Hematopoietic multipotent progenitor cell treated with erythropoietin and hydrocortisone succinate and interleukin-3 and kit ligand, for 8 days (in vitro differentiated cells): ENCODE data around the gene CYP4V2.

Experiments
- DNase-seq: peaks from one replicate; pipeline ENCODE4 v3.0.0-alpha.2; 2015

The CYP4V2 gene

GRCh38 chr4:186189656-186190055 lies 1.7 kb upstream of the CYP4V2 start:
- peak; percentile 8 for DNase-seq

DNA sequence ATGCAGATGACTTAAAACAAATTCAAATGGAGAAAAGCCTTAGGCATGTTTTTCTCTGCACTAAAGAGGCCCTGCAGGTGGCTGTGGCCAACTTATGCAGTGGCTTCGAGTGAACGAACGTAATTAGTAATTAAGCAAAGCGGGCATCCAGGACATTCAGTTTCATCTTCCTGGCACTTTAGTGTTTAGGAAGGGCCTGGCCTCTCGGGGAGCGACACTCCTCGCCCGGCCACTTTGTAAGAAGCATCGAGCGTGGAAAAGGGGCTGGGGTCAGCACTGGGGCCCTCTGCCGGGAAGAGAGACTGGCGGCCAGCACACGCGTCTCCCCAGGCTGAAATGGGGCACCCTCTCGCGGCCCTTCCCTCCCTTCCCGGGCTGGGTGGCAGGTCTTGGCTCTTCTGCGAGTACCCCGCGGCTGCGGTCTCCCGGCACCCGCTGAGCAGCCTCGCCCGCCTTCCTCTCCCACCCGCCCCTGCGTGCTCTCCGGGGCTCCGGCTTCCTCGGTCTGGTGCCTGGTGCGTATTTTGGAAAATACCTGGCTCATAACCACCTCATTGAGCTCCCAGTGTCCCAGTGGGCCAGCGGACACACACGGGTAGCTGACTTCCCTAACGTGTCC lies 677 bp upstream of the CYP4V2 start:
- peak; percentile 57 for DNase-seq

DNA sequence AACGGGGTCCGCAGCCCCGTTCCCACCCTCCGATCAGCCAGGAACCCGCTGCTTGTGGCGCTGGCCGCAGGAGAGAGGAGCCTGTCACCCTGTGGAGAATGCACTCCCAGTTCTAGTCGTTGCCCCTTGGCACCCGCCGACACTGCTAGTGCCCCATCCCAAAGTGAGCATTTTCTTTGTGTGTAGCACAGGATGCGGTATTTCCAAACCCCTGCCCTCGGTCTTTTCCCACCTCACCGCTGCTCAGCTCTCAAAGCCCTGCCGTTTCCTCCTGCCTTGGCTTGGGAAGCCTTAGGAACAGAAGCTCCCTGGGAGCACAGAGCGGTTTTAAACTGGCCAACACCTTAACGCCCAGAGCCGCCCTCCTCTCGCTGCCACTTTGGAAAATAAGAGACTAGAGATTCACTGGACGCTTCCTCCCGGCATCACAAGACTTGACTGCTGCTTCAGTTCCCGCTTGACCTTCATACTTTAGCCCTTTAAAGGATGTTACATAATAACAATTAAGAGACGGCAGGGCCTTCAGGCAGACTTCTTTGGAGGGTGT lies 772 bp downstream of the CYP4V2 start:
- DNase-seq, result peak; percentile 47

DNA sequence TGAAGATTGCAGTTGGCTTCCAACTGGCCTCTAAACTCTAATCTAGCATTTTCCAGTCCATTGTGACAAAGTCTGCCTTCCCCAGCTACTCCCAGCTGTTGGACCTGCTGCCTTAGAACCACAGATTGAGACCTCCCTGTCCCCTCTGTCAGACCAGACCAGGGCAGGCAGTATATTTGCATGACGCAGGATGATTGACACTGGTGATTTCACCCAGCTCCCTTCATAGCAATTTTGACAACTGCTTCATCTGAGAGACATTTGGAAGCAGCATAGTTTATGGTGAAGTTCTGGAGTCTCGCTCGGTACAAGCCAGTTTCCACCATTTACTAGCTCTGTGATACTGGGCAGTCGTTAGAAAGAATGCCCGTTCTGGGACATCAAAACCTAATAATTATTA lies 2.5 kb downstream of the CYP4V2 start:
- DNase-seq, result no peak

- no peak for DNase-seq
Observed at GRCh38 chr4:186196063-186196462, 4.7 kb downstream of the CYP4V2 start.

DNA sequence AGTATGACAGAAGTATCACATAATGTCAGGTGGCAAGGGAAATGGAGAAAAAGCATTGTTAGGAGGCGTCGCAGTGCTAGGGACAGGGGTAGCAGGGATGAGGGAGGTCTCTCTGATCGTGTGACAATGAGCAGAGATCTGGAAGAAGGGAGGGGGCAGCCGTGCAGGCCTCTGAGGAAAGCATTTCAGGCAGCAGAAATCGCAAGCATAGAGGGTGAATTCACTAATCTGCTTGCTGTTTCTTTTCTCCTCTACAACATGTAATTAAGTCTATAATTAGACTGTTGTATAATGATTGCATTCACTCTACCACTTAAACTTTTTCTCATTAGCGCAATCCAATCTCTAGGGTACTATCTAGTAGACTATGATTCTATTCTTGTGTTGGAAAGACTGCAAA lies 9.1 kb downstream of the CYP4V2 start:
- DNase-seq, result no peak

- no peak for DNase-seq
Observed at GRCh38 chr4:186201010-186201409, 9.6 kb downstream of the CYP4V2 start.

DNA sequence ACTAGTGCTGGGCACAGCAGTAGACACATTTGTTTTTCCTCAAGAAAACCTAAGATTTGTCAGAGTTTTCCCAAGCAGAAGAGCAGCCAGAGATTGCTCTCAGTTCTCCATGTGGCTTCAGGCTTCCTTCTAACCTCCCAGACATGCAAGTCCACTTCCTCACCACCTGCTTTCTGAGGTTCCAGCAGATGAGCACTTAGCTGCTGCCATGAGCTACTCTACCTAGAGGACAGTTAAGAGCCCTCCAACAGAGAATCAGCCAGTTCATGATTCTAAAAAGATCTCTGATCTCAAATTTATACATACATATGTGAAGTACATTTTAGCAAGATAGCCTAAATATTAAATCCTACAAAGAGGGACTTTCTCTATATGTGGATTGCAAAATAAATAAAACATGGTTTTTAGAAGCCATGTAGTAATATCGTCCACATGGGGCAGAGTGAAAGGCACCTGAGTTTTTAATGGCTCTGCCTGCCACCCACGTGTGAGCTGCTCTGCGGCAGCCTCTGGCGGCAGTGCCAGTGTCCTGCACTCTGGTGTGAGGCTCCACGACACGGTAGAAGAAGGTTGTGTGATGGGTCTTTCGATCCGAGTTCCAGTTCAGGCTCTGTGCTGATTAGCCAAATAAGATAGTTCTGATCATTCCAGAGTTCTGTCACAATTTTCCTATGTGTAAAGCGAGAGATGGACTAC lies 10.3 kb downstream of the CYP4V2 start:
- DNase-seq, result peak; percentile 80

DNA sequence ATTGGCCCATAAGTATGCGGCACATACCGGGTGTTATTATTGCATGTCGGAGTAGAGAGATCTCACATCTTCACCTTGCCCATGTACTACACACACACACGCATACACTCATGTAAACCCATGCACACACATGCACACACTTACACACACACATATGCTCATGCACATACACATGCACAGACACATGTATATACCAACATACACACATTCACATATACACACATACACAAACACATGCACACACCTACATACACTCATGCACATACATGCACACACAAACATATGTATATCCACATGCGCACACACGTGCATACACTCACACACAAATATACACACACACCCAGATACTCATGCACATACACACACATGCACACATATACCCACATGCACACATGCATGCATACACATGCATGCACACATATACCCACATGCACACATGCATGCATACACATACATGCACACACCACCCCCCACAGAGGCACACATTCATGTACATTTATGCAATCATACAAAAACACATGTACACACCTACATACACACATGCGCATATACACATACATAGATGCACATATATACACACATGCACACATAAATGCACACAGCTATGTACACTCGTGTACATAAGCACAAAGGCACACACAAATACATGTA lies 11.2 kb downstream of the CYP4V2 start:
- DNase-seq, result no peak

DNA sequence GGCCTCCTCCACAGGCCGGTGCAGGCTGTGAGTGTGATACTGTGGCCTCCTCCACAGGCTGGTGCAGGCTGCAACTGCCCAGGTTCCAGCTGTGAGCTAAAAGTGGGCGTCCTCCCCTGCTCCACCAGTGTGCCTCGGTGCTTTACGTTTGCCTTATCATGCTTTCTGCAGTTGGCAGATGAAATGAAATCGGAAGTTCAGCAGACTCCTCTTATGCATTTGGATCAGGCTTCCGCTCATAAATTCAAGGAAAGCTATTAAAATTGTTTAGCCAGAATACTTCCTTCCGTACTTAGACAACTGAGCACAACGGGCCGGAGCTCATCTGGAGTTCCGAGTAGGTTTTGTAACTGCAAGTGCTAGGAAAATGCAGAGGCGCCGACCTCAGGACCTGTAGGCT lies 12.0 kb downstream of the CYP4V2 start:
- DNase-seq, result peak; percentile 83

DNA sequence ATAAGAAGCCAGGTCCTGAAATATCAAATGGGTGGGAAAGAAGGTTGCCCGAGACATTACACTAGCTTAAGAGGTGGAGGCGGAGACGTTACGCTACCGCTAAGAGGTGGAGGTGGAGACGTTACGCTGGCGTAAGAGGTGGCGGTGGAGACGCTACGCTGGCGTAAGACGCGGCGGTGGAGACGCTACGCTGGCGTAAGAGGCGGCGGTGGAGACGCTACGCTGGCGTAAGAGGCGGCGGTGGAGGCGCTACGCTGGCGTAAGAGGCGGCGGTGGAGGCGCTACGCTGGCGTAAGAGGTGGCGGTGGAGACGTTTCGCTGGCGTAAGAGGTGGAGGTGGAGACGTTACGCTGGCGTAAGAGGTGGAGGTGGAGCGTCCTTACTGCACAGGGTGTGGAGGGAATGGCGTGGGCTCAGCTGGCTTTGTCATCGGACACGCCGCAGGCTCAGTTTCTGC lies 12.8 kb downstream of the CYP4V2 start:
- DNase-seq, result peak; percentile 85

DNA sequence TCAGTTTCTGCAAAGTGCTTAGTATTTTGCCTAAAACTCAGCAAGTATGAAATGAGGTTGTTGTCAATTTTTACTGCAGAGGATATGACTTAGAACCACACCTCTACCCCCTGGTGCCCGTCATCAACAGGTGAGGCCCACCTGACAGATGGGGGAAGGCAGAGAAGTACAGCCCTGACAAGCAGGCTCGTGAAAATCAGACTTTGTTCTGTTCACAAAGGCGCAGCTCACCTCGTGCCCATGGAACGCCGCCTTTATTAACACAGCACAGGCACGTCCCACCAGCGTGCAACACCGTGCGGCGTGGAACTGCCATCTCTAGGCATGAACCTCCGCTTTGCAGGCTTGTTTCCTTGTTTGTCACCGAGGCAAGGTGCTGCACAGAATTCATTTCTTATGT lies 13.3 kb downstream of the CYP4V2 start:
- no peak for DNase-seq

- DNase-seq, result no peak
Observed at GRCh38 chr4:186205156-186205555, 13.8 kb downstream of the CYP4V2 start.

DNA sequence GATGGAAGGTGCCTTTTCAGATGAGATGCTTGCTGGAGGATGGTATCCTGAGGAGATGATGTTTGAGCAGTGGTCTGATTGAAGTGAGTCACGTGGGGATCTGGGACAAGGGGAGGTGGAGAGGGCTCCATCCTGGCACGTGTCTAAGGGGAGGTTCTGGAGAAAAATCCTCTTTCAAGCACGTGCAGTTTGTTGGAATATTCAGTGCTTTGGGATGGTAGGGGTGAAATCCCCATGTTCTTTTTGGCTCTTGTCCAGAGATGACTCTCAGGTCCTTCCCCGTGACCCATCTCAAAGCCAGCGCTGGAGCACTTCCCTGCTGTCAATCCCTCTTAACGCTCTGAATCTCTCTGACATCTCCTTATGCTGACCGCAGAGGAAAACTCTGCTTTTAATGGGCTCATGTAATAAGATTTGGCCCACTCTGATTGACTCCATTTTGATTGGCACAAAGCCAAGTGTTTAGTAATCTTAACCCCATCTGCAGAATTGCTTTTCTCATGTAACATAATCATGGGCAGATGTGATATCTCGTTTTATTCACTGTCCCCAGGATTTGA lies 25.2 kb downstream of the CYP4V2 start:
- no peak for DNase-seq

- DNase-seq, result no peak
Observed at GRCh38 chr4:186217733-186218293, 26.4 kb downstream of the CYP4V2 start.

- no peak for DNase-seq
Observed at GRCh38 chr4:186221624-186222023, 30.3 kb downstream of the CYP4V2 start.

- no peak for DNase-seq
Observed at GRCh38 chr4:186225848-186226247, 34.5 kb downstream of the CYP4V2 start.

DNA sequence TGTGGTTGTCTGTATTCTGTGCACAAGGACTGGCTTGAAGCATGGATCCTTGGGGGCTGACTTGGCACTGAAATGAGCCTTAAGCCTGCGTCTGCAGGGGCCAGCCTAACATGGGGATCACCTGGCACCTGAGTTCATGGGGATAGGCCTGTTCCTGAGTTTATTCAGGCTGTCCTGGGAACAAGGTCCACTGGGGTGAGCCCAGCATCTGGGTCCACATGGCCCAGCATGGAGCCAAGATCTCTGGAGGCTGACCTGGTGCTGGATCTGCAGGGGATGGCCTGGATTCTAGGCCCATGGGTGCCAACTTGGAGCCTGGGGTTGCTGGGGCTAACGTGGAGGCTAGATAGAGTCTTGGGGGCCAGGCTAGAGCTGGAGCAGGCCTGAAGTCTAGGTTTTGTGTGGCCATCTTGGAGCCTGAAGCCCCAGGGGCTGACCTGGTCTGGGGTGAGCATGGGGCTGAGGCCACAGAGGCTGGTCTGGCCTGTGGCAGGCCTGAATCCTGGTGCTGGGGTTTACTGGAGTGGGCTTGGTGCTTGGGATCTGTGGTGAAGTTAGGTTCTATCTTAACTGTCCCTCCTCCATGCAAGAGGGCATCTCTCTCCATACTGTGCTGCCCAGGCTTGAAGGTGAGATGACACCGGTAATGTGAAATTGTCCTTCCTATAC lies 35.3 kb downstream of the CYP4V2 start:
- DNase-seq, result no peak

DNA sequence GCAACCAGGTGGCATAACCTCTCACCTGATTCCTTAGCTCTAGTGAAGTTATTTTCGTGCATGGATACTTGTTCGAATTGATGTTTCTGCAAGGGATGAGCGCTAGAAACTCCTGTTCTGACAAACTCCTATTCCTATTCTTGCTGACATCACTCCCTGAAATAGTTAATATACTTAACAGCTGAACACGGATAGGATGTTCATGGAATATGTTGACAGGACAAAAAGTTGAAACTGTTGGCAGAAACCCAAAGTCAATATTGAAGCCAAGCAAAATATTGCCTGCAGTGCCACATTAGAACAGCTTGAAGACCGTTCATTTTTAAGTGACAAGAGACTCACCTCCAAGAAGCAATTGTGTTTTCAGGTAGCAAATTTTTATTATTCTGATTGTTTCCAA lies 35.9 kb downstream of the CYP4V2 start, which contains the start of gene KLKB1:
Gene KLKB1, plus strand, starts transcription at position 287 of the 400 bp plus-strand sequence. CDS start 689 bp downstream, outside the sequence.
- DNase-seq, result no peak

GRCh38 chr4:186227744-186228513 lies 36.6 kb downstream of the CYP4V2 start:
- DNase-seq, result no peak

- no peak for DNase-seq
Observed at GRCh38 chr4:186228514-186228894, 37.1 kb downstream of the CYP4V2 start.

GRCh38 chr4:186234367-186234766 lies 43.0 kb downstream of the CYP4V2 start:
- DNase-seq, result no peak
